ENCODE measurements around the gene ZSWIM7.

DNA sequence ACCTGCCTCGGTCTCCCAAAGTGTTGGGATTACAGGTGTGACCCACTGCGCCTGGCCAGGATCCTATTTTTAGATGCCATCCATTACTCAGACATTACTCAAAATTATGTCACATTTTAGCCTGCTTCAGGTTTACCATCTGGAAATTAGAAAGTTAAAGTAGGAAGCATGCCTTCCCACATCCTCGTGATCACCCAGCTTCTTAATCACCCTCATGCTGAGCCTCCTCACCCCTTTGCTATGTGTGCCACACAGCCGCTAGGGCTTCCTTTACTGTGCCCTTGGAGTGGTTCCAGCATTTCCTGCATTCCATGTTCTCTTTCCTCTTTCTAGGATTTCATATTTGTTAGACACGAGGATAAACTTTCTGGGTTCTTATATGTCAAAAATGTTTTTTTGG, 45.3 kb downstream of the ZSWIM7 start:
- no peak for TF ChIP-seq POLR2AphosphoS5 (IDR thresholded peaks at IDR 0.05; ENCODE audit: low read depth, low read length)
- TF ChIP-seq FOXP2 (optimal IDR thresholded peaks at IDR 0.05; ENCODE audit: borderline replicate concordance, extremely low read depth, extremely low read length, insufficient read depth) = no peak
